Ammon's horn (tissue), 1 donor: Measurements from ENCODE around the gene ISM1.

Experiments
- DNase-seq: peaks from one replicate; pipeline ENCODE4 v3.0.0-alpha.2; 2016; ENCODE audit warnings: low spot score

ISM1 gene

DNA sequence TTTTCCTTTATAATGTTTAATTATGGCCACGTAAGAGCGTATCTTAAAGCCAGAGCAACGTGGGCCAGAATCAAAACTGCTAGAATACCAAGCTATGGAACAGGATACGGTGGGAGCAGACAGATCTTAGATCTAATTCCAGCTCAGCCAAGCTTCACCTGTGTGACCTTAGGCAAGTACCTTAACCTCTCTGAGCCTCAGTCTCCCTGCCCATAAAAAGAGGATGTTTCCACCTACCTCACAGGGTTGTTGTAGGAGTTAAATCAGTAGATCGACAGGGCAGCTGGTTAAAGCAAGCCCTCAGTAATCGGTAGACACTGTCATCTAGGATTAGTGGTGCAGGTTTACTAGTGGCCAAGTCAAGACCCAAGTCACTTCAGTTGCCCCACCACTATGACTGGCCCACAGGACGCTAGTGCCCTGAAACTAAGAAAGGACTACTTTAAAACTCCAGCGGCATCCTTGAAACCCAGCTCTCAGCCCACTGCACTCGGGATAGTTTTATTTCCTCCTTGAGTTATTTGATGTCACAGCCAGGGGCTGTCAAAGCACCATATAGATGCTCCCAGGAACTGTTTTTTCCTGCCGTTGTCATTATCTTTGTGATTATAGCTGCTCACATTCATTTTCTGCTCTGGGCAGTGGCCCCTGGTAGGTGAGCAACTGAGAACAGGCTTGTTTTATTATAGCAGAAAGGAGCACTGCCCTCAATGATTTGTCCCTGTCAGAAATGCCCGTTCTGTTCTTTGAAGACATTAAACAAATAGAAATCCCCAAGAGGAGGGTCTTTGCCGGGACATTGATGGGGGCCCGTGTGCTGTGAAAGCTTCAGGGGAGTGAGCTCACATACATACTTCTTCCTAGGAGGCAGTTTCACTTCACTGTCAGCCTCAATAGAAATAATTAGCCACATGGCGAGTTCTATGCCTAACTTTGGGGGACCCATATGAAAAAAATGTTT lies 63.1 kb downstream of the ISM1 start:
- DNase-seq: no peak

DNA sequence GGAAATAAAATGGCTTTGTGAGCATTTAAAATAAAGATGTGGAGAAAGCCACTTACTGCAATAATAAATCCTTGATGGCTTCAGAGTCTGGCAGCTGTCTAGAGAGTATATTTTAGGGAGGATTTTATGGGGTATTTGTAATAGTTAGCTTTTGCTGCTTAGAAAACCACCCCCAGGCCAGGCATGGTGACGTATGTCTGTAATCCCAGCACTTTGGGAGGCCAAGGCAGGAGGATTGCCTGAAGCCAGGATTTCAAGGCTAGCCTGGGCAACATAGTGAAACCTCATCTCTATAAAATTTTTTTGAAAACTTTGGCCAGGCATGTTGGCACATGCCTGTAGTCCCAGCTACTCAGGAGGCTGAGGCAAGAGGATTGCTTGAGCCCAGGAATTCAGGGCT lies 63.8 kb downstream of the ISM1 start:
- DNase-seq: no peak

- no peak for DNase-seq
Observed at GRCh38 chr20:13285408-13285807, 64.3 kb downstream of the ISM1 start.

DNA sequence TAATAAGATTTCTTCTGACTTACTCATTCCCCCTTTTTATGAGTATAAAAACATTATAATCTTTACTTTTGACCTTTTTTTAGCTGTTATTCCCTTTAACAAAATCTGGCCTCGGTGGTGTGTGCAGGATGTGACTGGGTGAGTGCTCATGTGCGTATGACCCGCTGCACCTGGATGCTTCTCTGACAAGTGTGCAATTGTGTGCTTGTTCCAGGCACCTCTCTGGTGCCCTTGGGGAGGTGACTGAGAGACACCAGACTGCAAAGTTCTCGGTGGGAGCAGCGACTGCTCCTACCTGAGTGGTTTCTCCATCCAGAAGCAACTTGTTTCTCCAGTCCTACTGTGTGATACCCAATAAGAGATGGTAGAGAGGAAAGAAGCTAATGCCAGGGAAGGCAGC lies 65.0 kb downstream of the ISM1 start:
- no peak for DNase-seq

GRCh38 chr20:13286607-13287006 lies 65.5 kb downstream of the ISM1 start:
- no peak for DNase-seq

DNA sequence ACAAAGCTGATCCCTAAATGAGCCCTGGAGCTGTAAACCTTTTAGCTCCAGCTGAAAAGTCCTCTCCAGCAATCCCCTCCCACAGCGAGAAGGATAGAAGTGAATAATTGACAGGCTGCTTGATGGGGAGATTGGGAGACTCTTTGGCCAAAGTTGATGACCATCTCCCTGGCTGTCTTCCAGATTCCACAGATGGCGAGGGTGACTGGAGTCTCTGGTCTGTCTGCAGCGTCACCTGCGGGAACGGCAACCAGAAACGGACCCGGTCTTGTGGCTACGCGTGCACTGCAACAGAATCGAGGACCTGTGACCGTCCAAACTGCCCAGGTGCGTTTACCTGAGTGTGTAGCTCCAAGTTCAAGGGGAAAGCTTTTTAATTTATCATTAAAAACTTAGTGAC lies 67.3 kb downstream of the ISM1 start:
- no peak for DNase-seq

- no peak for DNase-seq
Observed at GRCh38 chr20:13289031-13289430, 68.0 kb downstream of the ISM1 start.

GRCh38 chr20:13290724-13291123 lies 69.7 kb downstream of the ISM1 start:
- DNase-seq: no peak

DNA sequence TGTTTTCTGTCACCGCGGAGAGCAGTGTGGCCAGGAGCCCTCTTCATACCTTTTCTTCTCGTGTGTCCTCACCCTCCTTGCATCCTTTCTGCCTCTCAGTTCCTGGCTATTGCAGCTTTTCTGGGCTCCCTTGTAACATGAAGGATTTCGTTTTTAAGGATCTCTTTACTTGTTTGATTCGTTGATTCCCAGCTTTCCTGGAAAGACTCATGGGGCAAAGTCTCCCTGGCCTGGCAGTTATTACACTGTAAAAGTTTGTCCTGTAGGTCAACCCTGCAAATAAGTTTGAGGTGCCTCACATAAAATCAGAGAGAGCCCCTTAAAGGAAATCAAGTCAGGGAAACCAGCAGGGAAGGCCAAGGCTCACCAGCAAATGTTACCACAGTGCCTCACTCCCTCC lies 70.1 kb downstream of the ISM1 start:
- no peak for DNase-seq

DNA sequence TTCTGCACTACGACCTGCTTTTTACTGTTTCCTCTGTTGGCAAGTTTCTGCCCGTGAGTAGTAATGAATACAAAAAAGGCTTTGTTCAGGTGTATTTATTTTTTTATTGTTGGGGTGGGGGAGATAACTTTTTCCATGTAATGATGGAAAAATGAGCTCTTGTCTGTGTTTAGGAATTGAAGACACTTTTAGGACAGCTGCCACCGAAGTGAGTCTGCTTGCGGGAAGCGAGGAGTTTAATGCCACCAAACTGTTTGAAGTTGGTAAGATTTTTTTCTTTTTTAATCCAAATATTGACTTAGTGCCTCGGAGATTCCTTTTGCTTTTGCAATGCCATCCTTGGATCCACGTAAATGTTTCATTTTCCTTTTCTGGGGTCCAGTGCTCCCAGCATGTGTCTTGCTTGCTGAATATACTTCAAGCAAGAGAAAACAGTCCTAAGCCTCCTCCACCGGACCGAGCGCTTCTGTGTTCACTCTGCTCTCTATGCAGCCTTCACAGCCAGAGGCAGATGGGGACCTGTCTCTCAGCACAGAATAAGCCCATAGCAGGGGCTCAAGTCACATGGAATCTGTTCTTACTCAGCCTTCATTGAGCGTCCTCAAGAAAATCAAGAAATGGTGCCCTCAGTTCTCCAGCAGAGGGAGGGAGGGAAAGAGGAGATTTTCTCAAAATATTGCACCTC lies 71.3 kb downstream of the ISM1 start:
- no peak for DNase-seq

DNA sequence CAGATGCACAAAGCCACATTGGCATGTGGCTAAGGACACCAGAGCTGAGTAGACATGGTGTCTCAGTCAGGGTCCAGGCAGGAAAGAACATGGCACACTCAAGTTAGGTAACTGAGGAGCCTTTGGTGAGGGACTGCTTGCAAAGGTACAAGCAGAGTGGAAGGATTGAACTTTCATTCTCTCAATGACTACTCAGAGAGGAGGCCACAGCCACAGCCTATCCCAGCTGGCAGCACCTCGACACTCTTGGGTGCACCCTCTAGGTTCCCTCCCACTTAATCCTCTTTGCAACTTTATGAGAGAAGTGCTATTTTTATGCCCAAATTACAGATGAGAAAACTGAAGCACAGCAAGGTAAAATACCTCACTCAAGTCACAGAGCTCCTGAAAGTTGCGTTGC lies 73.4 kb downstream of the ISM1 start:
- DNase-seq: no peak

DNA sequence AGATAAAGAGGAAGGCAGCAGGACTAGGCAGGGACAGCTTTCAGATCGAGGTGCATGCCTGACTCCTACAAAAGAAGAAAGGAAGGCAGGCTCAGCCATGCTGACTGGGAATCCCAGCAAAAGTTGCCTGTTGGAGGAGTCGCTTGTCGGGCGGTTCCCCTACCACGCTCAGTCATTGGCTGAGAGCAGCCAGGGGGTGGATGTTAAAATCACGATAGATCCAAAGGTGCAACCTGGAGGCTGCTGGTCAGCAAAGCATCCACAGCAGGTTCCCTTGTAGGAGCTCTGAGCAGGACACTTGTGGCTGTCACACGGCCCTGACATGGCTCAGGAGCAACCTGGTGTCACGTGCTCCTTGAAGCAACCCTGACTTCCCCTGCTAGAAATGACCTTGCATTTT lies 74.6 kb downstream of the ISM1 start:
- no peak for DNase-seq

DNA sequence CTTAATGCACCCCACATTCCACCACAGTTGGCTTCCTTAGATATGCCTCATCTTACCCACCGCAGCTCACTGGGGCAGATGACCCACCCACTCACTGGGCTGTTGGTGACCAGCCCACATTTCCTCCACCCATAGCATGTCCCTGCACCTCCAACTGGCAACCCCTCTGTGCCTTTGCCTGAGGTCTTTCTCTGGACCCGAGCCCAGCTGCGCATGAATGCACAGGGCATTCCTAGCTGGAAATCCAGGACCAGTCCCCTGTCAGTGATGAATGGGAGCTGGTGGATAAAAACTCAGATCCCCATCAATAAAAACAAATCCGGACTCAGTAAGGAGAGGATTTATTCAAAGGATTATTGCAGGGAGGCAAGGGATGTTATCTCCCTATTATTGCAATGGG lies 75.0 kb downstream of the ISM1 start:
- DNase-seq: no peak

DNA sequence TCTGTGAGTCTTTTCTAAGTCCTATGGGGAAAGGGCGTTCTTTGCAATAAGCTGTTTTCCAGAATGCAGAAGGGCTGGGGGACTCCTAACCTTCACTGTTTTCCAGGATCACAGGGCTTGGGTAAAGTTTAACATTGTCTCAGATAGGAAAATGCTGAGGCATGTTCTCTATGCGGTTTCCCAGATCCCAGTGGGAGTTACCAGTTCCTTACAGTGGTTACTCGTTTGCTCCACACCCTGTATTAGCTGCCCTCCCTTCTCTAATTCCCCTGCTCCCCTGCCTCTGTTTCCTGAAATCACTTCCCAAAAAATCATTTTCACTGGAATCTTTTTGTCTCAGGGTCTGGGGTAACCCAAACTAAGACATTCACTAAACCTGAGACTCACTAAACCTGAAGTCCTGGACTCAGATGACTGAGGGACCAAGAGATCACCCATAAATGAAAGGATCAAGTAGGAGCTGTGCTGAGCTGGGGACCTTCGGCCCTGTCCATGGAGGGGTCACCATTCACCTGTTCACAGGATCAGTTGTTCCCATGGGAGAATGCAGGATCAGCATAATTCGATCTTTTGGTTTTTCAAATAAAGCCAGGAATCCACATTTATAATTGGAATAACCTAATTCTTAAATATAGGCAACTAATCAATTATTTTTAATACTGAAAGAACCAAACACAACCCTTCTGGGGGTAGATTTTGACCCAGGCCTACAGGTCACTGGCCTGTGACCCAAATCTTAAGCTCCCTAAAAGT lies 76.2 kb downstream of the ISM1 start:
- no peak for DNase-seq

GRCh38 chr20:13298692-13299373 lies 77.8 kb downstream of the ISM1 start:
- no peak for DNase-seq

- no peak for DNase-seq
Observed at GRCh38 chr20:13299401-13299800, 78.3 kb downstream of the ISM1 start.

DNA sequence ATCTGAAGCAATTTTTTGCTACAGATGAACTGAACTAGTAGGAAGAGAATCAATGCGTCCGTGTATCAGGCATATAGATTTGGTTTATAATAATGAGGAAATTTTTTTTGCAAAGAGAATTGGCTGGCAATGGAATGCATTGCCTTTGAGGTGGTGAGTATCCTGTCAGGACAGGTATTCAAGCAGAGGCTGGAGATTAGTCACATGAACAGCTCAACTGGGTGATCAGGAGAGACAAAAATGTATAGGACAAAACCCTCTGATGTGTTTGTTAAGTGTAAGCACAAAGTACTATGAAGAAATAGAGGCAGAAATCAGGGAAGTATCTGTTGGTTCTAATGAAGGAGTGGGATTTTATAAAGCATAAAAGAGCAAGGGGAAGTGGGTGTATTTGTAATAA lies 80.5 kb downstream of the ISM1 start:
- no peak for DNase-seq

DNA sequence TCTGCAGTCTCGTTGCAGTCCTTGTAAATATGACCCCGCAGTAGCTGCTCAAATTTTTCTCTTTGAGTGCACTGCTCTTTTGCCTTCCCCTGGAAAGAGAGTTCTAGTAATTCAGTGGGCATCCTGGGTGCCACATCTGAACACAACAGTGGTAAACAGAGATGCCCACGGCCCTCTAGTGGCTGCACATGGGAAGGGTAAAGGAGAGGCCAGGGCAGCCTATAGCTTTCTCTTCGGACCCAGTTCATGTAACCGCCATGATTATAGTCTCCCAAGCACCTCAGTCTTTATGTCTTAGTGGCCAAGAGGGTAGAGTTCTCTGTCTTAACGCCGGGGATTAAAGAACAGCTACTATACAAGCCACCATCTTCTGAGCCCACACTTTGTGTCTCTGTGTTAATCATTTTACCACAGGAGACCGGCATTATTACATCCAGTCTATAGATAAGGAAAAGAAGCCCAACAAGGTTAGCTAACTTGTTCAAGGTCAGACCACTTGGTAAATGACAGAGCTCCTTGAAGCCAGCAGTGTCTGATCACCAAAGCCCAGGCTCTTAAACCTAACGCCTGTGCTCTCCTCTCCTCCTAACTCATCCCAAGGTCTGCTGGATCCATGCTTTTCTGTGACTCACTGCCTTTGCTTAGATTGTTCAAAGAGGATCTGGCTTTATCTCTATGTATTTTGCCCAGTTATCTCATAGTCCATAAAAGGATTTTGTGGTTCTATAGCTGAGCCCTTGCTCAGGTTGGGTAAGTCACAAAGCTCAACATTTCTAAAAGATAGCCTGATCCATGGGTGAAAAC lies 81.8 kb downstream of the ISM1 start:
- peak; percentile 16 for DNase-seq

- no peak for DNase-seq
Observed at GRCh38 chr20:13305284-13305683, 84.2 kb downstream of the ISM1 start.

DNA sequence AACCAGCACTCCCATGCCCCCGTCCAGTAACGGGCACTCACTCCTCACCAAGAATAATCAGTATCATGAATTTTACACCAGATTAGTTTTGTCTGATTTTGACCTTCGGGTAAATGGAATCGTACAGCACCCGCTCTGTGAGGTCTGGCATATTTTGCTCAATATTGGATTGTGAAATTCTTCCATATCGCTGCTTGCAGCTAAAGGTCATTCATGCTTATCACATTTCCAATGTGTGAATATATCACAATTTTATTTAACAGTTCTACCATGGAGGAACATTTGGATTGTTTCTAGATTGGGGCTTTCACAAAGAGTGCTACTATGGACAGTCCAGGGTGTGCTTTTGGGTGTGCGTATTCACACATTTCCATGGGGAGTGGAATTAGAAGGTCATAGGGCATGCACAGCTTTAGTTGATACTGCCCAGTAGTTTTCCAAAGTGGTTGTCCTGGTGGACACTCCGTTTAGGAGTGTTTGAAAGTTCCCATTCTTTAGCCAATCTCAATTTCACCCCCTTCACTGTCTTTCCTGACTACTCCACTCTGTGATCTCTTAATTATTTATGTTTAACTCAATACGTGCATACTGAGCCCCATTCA lies 86.6 kb downstream of the ISM1 start:
- no peak for DNase-seq

DNA sequence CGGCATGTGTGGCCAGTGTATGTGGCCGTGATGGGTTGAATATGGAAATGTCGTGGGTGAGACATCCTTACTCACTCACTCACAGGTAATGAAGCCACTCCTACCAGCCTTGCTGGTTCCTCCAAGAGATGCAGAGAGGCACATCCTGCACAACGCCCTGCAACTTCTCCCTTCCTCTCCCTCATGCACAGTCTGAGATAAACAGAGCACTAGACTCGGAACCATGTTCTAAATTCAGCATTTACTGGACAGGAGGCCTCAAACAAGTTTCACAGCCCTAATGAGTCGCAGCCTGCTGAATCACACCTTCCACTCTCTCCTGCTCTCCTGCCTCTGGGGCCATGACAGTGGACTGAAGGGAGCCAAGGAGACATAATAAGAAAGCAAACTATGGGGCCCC lies 91.2 kb downstream of the ISM1 start:
- no peak for DNase-seq
